NCI-H187 (cell line): Measurements from ENCODE around the gene LRRC52.

Source experiments
- DNase-seq, 2 experiments: peaks; one replicate each; lab custom pipeline; 2025; lab: John Stamatoyannopoulos, UW

Gene LRRC52, protein sequence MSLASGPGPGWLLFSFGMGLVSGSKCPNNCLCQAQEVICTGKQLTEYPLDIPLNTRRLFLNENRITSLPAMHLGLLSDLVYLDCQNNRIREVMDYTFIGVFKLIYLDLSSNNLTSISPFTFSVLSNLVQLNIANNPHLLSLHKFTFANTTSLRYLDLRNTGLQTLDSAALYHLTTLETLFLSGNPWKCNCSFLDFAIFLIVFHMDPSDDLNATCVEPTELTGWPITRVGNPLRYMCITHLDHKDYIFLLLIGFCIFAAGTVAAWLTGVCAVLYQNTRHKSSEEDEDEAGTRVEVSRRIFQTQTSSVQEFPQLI

GRCh38 chr1:165543532-165544438 is at the start of gene LRRC52:
TSS of gene LRRC52 (plus strand) at chr1:165544000. CDS start at chr1:165544297, 297 bp downstream.
- DNase-seq = peak in 1 of 2 experiments; percentile 25

GRCh38 chr1:165494949-165495857 is 48.6 kb upstream of the LRRC52 start:
- no peak for DNase-seq

DNA sequence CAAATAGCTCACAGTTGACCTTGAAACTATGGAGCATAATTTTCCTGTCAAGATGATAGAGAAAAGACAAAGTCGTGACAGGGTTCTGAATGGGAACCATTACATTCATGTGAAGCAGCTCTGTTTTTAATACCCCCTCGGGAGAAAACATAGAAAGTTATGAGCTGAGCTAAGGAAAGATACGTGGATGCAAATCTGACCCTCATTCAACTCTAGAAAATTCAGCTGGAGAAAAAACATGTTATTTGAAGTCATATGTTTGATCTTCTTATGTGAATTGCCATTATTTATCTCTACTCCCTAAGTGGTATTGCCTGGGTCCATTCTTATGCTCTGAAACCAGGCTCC is 48.0 kb upstream of the LRRC52 start:
- no peak for DNase-seq

DNA sequence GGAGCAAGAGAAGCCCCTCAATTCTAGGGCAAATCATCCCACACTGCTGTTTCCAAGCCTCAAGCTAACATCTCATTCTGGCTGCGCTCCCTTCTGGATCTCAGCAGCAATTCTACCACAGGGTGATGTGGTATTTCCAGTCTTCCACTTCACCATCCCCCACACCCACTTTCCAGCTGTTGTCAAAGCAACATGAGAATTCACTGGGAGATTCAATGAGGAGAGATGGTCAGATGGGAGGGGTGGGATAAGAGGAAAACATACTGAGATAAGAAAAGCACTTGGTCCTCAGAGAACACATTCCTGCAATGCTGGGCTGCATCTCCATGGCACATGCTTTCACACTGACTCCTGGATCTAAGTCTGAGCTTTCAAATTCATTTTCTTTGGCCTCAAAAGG is 47.3 kb upstream of the LRRC52 start:
- no peak for DNase-seq

DNA sequence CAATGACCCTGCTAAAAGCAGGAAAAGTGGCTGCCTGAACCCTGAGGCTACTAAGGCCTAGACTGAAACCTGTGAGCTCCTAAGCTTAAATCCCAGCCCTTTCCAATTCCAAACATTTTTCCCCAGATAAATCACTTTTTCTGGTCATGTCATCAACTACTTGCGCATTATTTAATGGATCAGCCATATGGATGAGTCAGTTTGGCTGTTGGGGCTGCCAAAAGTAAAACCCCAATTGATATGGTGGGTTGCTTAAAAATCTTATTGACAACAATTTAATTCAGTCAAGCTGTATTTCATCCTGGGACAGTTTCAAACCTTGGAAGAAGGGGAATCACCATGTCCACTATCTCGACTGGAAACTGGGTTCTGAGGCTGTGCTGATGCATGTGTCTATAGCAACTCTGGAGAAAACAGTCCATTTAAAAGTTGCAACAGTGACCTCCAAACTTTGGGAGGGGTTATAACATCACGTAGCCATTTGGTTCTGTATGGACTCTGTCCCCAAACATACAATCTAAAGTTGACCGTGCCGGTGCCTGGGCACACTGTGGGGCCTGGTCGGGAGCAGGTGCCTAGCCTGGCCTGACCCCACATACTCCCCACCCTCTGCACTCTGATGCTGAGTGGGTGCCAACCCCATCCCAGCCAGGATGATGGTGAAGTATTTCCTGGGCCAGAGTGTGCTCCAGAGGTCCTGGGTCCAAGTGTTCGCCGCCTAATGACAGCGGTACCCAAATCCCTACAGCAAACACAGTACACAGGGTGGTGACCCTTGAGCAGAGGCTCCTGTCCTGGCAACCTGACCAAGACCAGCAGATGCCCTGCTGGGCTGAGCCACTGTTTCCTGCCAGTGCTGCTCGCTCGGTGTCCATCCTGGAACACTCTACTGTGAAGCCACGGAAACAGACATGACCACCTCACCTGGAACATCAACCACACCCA is 46.5 kb upstream of the LRRC52 start:
- DNase-seq = no peak

- no peak for DNase-seq
Measured at GRCh38 chr1:165501330-165501969, 42.4 kb upstream of the LRRC52 start.

DNA sequence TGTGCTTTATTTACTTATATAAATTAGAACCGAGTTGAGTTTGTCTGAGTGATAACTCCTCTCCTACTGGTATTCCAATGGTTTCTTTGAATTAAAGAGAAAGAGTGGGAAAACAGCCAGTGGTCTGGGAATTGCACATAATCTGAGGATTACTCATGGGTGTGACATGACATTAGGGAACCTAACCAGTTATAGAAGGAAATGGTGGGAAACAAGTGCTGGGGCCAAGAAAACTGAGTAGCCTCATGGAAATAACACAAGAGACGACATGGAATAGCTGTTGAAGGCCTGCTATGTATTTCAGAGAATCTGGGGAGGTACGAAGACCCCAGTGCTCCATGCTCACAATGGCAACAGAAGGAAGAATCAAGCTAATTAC is 41.8 kb upstream of the LRRC52 start:
- no peak for DNase-seq

GRCh38 chr1:165507570-165507969 is 36.2 kb upstream of the LRRC52 start:
- no peak for DNase-seq

GRCh38 chr1:165508291-165508690 is 35.5 kb upstream of the LRRC52 start:
- DNase-seq = no peak

- no peak for DNase-seq
Measured at GRCh38 chr1:165512816-165513215, 31.0 kb upstream of the LRRC52 start.

GRCh38 chr1:165516469-165516868 is 27.3 kb upstream of the LRRC52 start:
- no peak for DNase-seq

DNA sequence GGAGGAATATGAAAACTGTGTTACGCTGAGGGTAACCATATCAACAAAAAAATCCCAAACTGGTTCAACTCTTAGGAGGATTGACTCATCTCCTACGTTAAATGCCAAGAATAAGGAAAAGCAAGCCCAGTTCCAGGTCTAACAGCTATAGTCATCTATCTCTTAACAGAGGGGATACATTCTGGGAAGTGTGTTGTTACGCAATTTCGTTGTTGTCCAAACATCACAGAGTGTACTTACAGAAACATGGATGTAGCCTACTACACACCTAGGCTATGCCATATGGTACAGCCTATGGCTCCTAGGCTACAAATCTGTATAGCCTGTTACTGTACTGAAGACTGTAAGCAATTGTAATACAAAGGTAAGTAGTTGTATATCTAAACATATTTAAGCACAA is 23.2 kb upstream of the LRRC52 start:
- DNase-seq = no peak

- DNase-seq = no peak
Measured at GRCh38 chr1:165524639-165525285, 19.0 kb upstream of the LRRC52 start.

DNA sequence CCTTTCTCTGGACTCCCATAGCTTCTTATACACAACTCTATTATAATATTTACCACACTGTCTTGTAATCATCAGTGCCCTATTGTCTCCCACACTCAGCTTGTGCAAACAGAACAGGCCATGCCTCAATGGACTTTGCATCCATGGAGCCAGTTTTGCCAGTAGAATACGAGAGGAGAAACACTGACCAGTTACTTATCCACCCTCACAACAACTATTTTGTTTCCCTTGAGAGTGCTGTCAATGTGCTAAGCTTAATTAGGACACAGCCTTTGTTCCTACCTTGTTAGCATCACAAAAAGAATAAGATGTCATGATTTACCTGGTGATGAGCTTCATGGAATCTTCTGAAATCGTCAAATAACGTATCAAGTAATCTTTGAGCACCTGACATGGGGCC is 18.1 kb upstream of the LRRC52 start:
- DNase-seq = no peak

DNA sequence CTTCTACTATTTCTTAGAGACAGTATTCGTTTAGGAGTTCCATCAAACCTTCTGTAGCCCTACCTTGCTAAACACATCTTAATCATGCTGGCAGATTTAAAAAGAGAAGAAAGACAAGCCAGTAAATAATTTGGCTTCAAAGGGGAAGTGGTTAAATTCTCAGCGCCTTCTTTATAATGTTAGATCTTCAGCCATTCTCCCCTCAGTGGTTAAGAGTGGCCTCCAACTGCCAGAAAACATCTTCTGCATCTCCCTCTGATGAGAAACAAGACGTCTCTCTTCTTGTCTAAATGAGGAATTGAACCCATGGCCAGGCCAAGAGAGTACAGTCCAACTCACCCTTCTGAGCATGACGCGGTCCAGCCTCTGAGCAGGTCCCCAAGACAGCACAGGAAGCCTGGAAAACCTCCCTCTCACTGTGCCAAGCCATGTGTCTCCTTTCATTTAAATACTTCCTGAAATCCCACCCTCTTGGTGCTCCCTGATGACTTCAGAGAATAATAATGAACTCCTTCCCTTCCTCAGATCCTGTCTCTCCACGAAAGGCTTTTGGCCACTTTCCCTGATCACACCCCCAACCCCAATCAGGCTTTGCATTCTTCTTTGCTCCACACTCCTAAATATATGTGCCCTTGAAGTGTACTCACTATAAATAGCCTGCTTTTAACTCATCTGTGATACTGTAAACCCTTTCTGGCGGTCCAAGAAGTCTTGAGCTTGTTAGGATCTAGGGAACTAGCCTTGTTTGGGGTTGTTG is 16.4 kb upstream of the LRRC52 start:
- no peak for DNase-seq

DNA sequence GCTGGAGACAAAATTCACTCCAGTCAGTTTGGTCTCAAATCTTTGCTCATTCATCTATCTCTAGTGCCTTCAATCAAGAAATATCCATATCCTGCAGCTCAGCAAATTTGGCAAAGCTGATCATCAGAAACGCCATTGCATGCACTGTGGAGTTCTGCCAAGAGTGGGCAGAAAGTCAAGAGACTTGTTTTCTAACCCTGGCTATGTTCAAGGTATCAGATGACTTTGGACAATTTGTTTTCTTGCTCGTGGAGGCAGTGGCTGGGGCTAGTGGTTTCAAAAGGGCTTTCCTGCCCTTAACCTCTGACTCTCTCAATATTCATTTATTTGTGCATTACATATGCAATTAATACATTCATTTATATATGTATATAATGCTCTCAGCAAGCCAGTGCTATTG is 12.8 kb upstream of the LRRC52 start:
- no peak for DNase-seq

DNA sequence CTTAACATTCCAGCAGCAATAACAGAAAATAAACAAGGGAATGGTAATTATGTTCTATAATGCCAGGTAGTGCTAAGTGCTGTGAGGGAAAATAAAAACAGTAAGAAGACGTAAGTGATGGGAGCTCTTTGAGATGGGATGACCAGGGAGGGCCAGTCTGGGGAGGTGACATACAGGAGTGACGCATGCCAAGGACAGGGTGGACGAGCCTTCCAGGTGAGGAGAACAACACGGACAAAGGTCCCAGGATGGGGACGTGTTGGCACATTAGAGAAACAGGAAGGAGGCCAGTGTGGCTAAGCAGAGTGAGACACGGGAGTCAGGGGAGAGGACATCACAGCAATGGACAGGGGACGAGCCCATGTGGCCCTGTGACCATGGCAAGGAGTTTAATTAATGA is 11.7 kb upstream of the LRRC52 start:
- DNase-seq = no peak

DNA sequence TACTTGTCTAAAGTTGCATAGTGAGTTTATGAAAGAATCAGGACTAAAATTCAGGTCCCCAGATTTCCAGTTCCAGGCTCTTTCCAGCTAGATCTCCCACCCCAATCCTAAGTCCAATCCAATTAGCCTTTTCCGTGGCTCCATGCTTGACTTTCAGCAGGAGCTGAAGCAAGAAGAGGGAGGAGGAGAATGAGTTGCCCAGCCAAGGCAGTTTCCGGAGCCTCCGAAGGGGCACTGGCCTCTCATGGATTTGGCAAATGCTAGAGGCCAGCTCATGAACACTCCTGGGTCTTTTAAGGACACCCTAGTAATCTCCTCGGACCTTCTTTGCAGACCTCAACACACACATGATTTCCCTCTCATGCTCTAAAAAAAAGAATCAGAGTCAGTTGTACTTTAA is 10.5 kb upstream of the LRRC52 start:
- no peak for DNase-seq

DNA sequence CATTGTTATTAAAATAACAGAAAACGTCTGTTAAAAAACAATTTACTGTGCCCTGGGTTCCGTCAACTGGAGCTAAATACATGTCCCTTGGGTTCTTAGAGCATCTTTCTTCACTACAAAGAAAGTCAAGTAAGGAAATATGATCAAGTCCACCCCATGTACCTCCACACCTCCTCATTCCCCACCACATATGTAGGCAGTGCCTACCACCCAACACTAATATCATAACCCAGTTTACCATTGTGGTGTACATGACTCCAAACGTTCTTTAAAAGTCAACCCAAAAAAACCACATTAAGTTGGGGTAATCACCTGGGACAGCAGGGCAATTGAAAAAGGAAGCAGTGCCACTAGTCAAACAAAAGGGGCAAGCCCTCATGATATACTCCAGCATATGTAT is 7.8 kb upstream of the LRRC52 start:
- no peak for DNase-seq
